Hepatocyte (in vitro differentiated cells): ENCODE data around the gene STT3B. TPM values are rescaled to one million over a fixed set of nuclear protein-coding genes. Genes with fewer than 3 reads are reported as not detected.

Experiments used
- DNase-seq: peaks from one replicate; pipeline ENCODE4 v3.0.0-alpha.2; 2016; ENCODE audit warnings: low spot score
- H2AFZ ChIP-seq: fragments of 200-600 bp; sonication (generic); 2 replicates; pipeline ENCODE4 v1.6.0; 2016; ENCODE audit warnings: antibody characterized with exemption, mild to moderate bottlenecking
- H3K27ac ChIP-seq: fragments of 200-600 bp; sonication (generic); 2 replicates; pipeline ENCODE4 v1.5.1; 2016; ENCODE audit warnings: mild to moderate bottlenecking
- H3K27me3 ChIP-seq: fragments of 200-600 bp; sonication (generic); 2 replicates; pipeline ENCODE4 v1.6.1; 2016
- H3K36me3 ChIP-seq: fragments of 200-600 bp; sonication (generic); replicated peaks from 2 replicates; pipeline ENCODE4 v1.5.1; 2016; ENCODE audit warnings: low read depth; ENCODE audit not compliant: insufficient read depth
- H3K4me1 ChIP-seq: fragments of 200-600 bp; sonication (generic); 2 replicates; pipeline ENCODE4 v1.5.1; 2016; ENCODE audit warnings: mild to moderate bottlenecking, moderate library complexity; ENCODE audit not compliant: insufficient read depth
- H3K4me2 ChIP-seq: fragments of 200-600 bp; sonication (generic); 2 replicates; pipeline ENCODE4 v1.6.0; 2016
- H3K4me3 ChIP-seq: fragments of 200-600 bp; sonication (generic); 2 replicates; pipeline ENCODE4 v1.5.1; 2016; ENCODE audit warnings: mild to moderate bottlenecking
- H3K79me2 ChIP-seq: fragments of 200-600 bp; sonication (generic); 2 replicates; pipeline ENCODE4 v1.6.0; 2017; ENCODE audit warnings: mild to moderate bottlenecking
- H3K9me2 ChIP-seq: fragments of 200-600 bp; sonication (generic); replicated peaks from 2 replicates; pipeline ENCODE4 v1.6.0; 2017; ENCODE audit warnings: mild to moderate bottlenecking; ENCODE audit not compliant: insufficient read depth
- H3K9me3 ChIP-seq: fragments of 200-600 bp; sonication (generic); 2 replicates; pipeline ENCODE4 v1.5.1; 2016; ENCODE audit warnings: low read depth, mild to moderate bottlenecking
- H4K20me1 ChIP-seq: fragments of 200-600 bp; sonication (generic); 2 replicates; pipeline ENCODE4 v1.6.0; 2016; ENCODE audit warnings: mild to moderate bottlenecking; ENCODE audit not compliant: insufficient read depth, poor library complexity, severe bottlenecking
- EZH2 ChIP-seq: fragments of 200-600 bp; sonication (generic); IDR thresholded peaks from 2 replicates; pipeline ENCODE4 v1.6.1; 2016; ENCODE audit warnings: antibody characterized with exemption, mild to moderate bottlenecking, borderline replicate concordance
- EZH2phosphoT487 ChIP-seq: fragments of 200-600 bp; sonication (generic); IDR thresholded peaks from one replicate; pipeline ENCODE4 v1.6.1; 2018; ENCODE audit warnings: antibody characterized with exemption, mild to moderate bottlenecking, low read depth, moderate library complexity; ENCODE audit not compliant: unreplicated experiment, severe bottlenecking
- WGBS: methylation state at CpG from one replicate; pipeline ENCODE4 v1.1.6; 2016; ENCODE audit warnings: low lambda C conversion rate; ENCODE audit errors: missing lambda C conversion rate; 5-methylcytosine and 5-hydroxymethylcytosine counted together
- polyA plus RNA-seq: library from polyadenylated mRNA; unstranded; fragments of >200 nt; fragmentation: Nextera tagmentation; extraction: Ambion mirVana; gene quantifications from 2 replicates; pipeline ENCODE4 v1.2.1, GENCODE V29; 2016
- total RNA-seq: library from RNA; depleted of rRNA; stranded (reverse); fragments of >200 nt; gene quantifications from 2 replicates; pipeline ENCODE4 v1.2.3, GENCODE V29; 2014
- TF ChIP-seq, protein P1 (sequence below): fragments of 200-600 bp; sonication (generic); IDR thresholded peaks from 2 replicates; pipeline ENCODE4 v1.5.1; 2016; ENCODE audit warnings: antibody characterized with exemption, mild to moderate bottlenecking; ENCODE audit not compliant: poor library complexity

The STT3B gene
- total and polyA plus RNA-seq, 2 experiments from 2014 or later: 101 to 253 TPM

DNA sequence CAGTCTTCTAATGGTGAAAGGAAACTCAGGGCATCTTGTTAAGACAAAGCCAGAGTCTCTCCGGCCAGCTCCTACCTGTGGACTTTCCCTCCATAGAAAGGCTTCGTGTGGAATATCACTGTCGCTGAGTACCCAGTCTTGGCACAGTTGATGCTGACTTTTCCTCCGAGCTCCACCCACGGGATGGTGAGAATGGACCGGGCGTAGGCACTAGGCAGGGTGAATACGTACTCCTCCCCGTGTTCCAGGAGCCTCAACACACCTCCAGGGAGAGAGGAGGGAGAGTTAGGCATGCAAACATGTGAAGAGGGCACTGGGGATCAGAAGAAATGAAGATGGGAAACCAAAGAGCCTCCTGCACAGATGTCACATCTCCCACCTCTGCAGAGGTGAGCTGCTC, 138.0 kb downstream of the STT3B start:
- H3K9me3 ChIP-seq: no peaks in the 10 kb centered on the region
- no peak overlapping the region for H2AFZ ChIP-seq
- WGBS: 85% methylated on average over 9 of the region's 9 CpGs
- no peak for DNase-seq
- H3K79me2 ChIP-seq: no peaks in the 10 kb centered on the region
- H3K9me2 ChIP-seq: no peaks in the 10 kb centered on the region
- H3K36me3 ChIP-seq: no peaks in the 10 kb centered on the region
- no peak overlapping the region for H3K4me2 ChIP-seq
- TF ChIP-seq, protein P1, sequence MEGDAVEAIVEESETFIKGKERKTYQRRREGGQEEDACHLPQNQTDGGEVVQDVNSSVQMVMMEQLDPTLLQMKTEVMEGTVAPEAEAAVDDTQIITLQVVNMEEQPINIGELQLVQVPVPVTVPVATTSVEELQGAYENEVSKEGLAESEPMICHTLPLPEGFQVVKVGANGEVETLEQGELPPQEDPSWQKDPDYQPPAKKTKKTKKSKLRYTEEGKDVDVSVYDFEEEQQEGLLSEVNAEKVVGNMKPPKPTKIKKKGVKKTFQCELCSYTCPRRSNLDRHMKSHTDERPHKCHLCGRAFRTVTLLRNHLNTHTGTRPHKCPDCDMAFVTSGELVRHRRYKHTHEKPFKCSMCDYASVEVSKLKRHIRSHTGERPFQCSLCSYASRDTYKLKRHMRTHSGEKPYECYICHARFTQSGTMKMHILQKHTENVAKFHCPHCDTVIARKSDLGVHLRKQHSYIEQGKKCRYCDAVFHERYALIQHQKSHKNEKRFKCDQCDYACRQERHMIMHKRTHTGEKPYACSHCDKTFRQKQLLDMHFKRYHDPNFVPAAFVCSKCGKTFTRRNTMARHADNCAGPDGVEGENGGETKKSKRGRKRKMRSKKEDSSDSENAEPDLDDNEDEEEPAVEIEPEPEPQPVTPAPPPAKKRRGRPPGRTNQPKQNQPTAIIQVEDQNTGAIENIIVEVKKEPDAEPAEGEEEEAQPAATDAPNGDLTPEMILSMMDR: no peak
- TF ChIP-seq EZH2phosphoT487: no peak
- TF ChIP-seq EZH2: no peak
- H3K27me3 ChIP-seq: no peaks in the 10 kb centered on the region
- no peak overlapping the region for H3K4me3 ChIP-seq
- no peak overlapping the region for H3K27ac ChIP-seq
- no peaks in the 10 kb centered on the region for H4K20me1 ChIP-seq
- no peaks in the 10 kb centered on the region for H3K4me1 ChIP-seq

DNA sequence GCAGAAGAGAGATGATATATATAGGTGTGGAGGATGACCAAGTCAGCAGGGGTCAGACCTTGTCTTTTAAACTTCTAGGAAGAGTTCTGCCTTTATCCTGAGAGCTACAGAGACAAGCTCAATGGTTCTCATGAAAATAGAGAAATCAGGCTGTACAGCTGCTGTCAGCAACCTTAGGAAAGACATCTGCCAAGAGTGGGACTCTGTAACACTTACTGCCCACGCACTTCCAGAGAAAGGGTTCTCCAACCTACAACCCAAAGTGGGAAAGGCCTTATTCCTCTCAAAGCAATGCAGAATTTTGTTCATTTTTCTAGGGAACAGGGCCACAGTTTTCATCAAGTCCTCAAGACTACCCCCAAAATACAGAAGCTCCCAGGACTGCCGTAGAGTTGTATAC, 138.7 kb downstream of the STT3B start:
- 96% methylated on average over 2 of the region's 2 CpGs for WGBS
- TF ChIP-seq EZH2phosphoT487 (no peak), EZH2 (no peak)
- TF ChIP-seq, protein P1: no peak

DNA sequence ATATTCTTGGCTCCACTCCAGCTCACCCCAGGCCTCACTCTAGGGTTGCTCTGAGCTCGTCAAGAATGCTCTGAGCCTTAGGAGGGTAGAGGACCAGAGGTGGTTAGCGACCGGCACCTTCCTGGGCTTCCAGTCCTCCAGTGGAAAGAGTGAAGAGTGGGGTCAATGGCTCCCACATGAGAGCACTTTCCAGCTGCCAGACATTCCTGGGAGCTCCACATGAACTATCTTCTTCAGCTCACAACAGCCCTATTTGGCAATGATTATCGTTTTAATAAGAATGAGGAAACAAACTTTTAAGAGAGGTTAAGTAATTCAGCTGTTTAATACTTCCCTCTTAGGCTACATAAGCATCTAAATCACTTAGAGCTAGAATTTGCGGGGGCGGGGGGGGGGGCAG, 139.3 kb downstream of the STT3B start:
- no peak overlapping the region for H3K4me3 ChIP-seq
- WGBS: 66% methylated on average over 5 of the region's 6 CpGs
- H2AFZ ChIP-seq: no peak overlapping the region
- H3K9me2 ChIP-seq: no peaks in the 10 kb centered on the region
- H4K20me1 ChIP-seq: no peaks in the 10 kb centered on the region
- no peak overlapping the region for H3K27ac ChIP-seq
- H3K79me2 ChIP-seq: no peaks in the 10 kb centered on the region
- no peak for DNase-seq
- no peaks in the 10 kb centered on the region for H3K27me3 ChIP-seq
- TF ChIP-seq EZH2: no peak
- no peak for TF ChIP-seq EZH2phosphoT487
- TF ChIP-seq, protein P1: no peak
- H3K9me3 ChIP-seq: no peaks in the 10 kb centered on the region
- no peak overlapping the region for H3K4me2 ChIP-seq
- H3K4me1 ChIP-seq: no peaks in the 10 kb centered on the region
- no peaks in the 10 kb centered on the region for H3K36me3 ChIP-seq

More for the DNA sequence above, 138.7 kb downstream of the STT3B start:
- H3K9me3 ChIP-seq: no peaks in the 10 kb centered on the region
- H2AFZ ChIP-seq: no peak overlapping the region
- no peaks in the 10 kb centered on the region for H4K20me1 ChIP-seq
- H3K4me2 ChIP-seq: no peak overlapping the region
- H3K9me2 ChIP-seq: no peaks in the 10 kb centered on the region
- H3K4me3 ChIP-seq: no peak overlapping the region
- no peaks in the 10 kb centered on the region for H3K27me3 ChIP-seq
- no peaks in the 10 kb centered on the region for H3K36me3 ChIP-seq
- H3K27ac ChIP-seq: no peak overlapping the region
- DNase-seq: no peak
- H3K79me2 ChIP-seq: no peaks in the 10 kb centered on the region
- no peaks in the 10 kb centered on the region for H3K4me1 ChIP-seq

DNA sequence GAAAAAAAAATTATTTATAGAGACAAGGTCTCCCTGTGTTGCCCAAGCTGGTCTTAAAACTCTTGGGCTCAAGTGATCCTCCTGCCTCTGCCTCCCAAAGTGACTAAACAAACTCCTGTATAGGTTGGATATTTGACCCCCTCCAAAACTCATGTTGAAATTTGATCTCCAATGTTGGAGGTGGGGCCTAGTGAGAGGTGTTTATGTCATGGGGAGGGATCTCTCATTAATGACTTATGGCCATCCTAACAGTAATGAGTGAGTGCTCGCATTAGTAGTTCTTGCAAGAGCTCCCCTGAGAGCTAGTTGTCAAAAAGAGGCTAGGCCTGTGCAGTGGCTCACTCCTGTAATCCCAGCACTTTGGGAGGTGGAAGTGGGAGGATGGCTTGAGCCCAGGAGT, 141.2 kb downstream of the STT3B start:
- no peaks in the 10 kb centered on the region for H3K4me1 ChIP-seq

More for the DNA sequence above, 141.2 kb downstream of the STT3B start:
- Histone ChIP-seq H3K9me3 (no peaks in the 10 kb centered on the region), H3K9me2 (no peaks in the 10 kb centered on the region), H2AFZ (no peak overlapping the region), H3K27me3 (no peaks in the 10 kb centered on the region), H3K79me2 (no peaks in the 10 kb centered on the region), H4K20me1 (no peaks in the 10 kb centered on the region), H3K4me2 (no peak overlapping the region), H3K4me3 (no peak overlapping the region), H3K27ac (no peak overlapping the region), H3K36me3 (no peaks in the 10 kb centered on the region)
- 94% methylated on average over 1 of the region's 1 CpG for WGBS
- TF ChIP-seq EZH2 (no peak), EZH2phosphoT487 (no peak)
- TF ChIP-seq, protein P1: no peak
- no peak for DNase-seq
